Mucosa of stomach (tissue), 1 donor: ENCODE data around the gene MYRIP.
"Not testable (repeated sequence)": the region's sequence is repeated elsewhere in the genome, so short reads cannot be mapped to it uniquely, and the experiment has no call there.

Source experiments
- H3K27me3 ChIP-seq: one replicate; pipeline ENCODE4 v1.7.0; 2013; ENCODE audit warnings: mild to moderate bottlenecking, low read length; ENCODE audit not compliant: control insufficient read depth, insufficient read depth
- H3K36me3 ChIP-seq: one replicate; pipeline ENCODE4 v1.7.0; 2013; ENCODE audit warnings: low read length; ENCODE audit not compliant: control insufficient read depth, insufficient read depth
- H3K4me1 ChIP-seq: one replicate; pipeline ENCODE4 v1.7.0; 2013; ENCODE audit warnings: mild to moderate bottlenecking, low read length; ENCODE audit not compliant: control insufficient read depth, insufficient read depth
- H3K4me3 ChIP-seq: one replicate; pipeline ENCODE4 v1.7.0; 2013; ENCODE audit warnings: low read length
- H3K9ac ChIP-seq: one replicate; pipeline ENCODE4 v1.7.0; 2013; ENCODE audit warnings: mild to moderate bottlenecking, low read length, moderate library complexity
- H3K9me3 ChIP-seq: one replicate; pipeline ENCODE4 v1.7.0; 2013; ENCODE audit warnings: mild to moderate bottlenecking, low read length, moderate library complexity; ENCODE audit not compliant: control insufficient read depth
- donor health status: Pancreatic carcinoma.

MYRIP gene

GRCh38 chr3:40079203-40079846 lies 269.9 kb downstream of the MYRIP start:
- Histone ChIP-seq H3K36me3 (no peaks in the 10 kb centered on the region), H3K9ac (no peak overlapping the region), H3K9me3 (no peaks in the 10 kb centered on the region), H3K4me1 (no peaks in the 10 kb centered on the region), H3K27me3 (no peaks in the 10 kb centered on the region), H3K4me3 (no peak overlapping the region)

GRCh38 chr3:40079847-40080240 lies 270.4 kb downstream of the MYRIP start:
- H3K4me3 ChIP-seq, result no peak overlapping the region
- no peaks in the 10 kb centered on the region for H3K4me1 ChIP-seq
- H3K9ac ChIP-seq, result no peak overlapping the region
- H3K27me3 ChIP-seq, result no peaks in the 10 kb centered on the region
- no peaks in the 10 kb centered on the region for H3K9me3 ChIP-seq
- no peaks in the 10 kb centered on the region for H3K36me3 ChIP-seq

- H3K9ac ChIP-seq, result no peak overlapping the region
- H3K27me3 ChIP-seq, result no peaks in the 10 kb centered on the region
- H3K36me3 ChIP-seq, result no peaks in the 10 kb centered on the region
- H3K9me3 ChIP-seq, result no peaks in the 10 kb centered on the region
- no peak overlapping the region for H3K4me3 ChIP-seq
- peaks cover 14% of the 10 kb centered on the region for H3K4me1 ChIP-seq
Observed at GRCh38 chr3:40083066-40083465, 273.7 kb downstream of the MYRIP start.

- peaks cover 24% of the 10 kb centered on the region for H3K4me1 ChIP-seq
- H3K9ac ChIP-seq, H3K36me3 ChIP-seq, H3K27me3 ChIP-seq, H3K9me3 ChIP-seq, H3K4me3 ChIP-seq: not testable (repeated sequence)
Observed at GRCh38 chr3:40084424-40084823, 275.0 kb downstream of the MYRIP start.

- peaks cover 27% of the 10 kb centered on the region for H3K4me1 ChIP-seq
- H3K4me3 ChIP-seq, result no peak overlapping the region
- H3K27me3 ChIP-seq, result no peaks in the 10 kb centered on the region
- no peaks in the 10 kb centered on the region for H3K9me3 ChIP-seq
- H3K36me3 ChIP-seq, result no peaks in the 10 kb centered on the region
- H3K9ac ChIP-seq, result no peak overlapping the region
Observed at GRCh38 chr3:40086890-40087883, 277.8 kb downstream of the MYRIP start.

- no peak overlapping the region for H3K4me3 ChIP-seq
- H3K4me1 ChIP-seq, result peaks cover 34% of the 10 kb centered on the region
- H3K36me3 ChIP-seq, result no peaks in the 10 kb centered on the region
- no peaks in the 10 kb centered on the region for H3K9me3 ChIP-seq
- H3K9ac ChIP-seq, result no peak overlapping the region
- no peaks in the 10 kb centered on the region for H3K27me3 ChIP-seq
Observed at GRCh38 chr3:40088527-40089170, 279.2 kb downstream of the MYRIP start.

GRCh38 chr3:40096661-40097111 lies 287.3 kb downstream of the MYRIP start:
- Histone ChIP-seq H3K9me3 (no peaks in the 10 kb centered on the region), H3K4me3 (no peak overlapping the region), H3K4me1 (peaks cover 27% of the 10 kb centered on the region), H3K27me3 (no peaks in the 10 kb centered on the region), H3K9ac (no peak overlapping the region), H3K36me3 (no peaks in the 10 kb centered on the region)

GRCh38 chr3:40097131-40098117 lies 288.0 kb downstream of the MYRIP start:
- Histone ChIP-seq H3K9me3 (no peaks in the 10 kb centered on the region), H3K27me3 (no peaks in the 10 kb centered on the region), H3K9ac (no peak overlapping the region), H3K4me1 (peaks cover 24% of the 10 kb centered on the region), H3K4me3 (no peak overlapping the region), H3K36me3 (no peaks in the 10 kb centered on the region)

GRCh38 chr3:40098261-40098759 lies 288.9 kb downstream of the MYRIP start:
- H3K27me3 ChIP-seq, result no peaks in the 10 kb centered on the region
- no peaks in the 10 kb centered on the region for H3K36me3 ChIP-seq
- no peak overlapping the region for H3K9ac ChIP-seq
- H3K4me1 ChIP-seq, result peaks cover 28% of the 10 kb centered on the region
- H3K4me3 ChIP-seq, result no peak overlapping the region
- H3K9me3 ChIP-seq, result no peaks in the 10 kb centered on the region

GRCh38 chr3:40099871-40100270 lies 290.5 kb downstream of the MYRIP start:
- Histone ChIP-seq H3K27me3 (no peaks in the 10 kb centered on the region), H3K9ac (no peak overlapping the region), H3K36me3 (no peaks in the 10 kb centered on the region), H3K4me3 (no peak overlapping the region), H3K4me1 (peaks cover 28% of the 10 kb centered on the region), H3K9me3 (no peaks in the 10 kb centered on the region)

GRCh38 chr3:40102182-40102581 lies 292.8 kb downstream of the MYRIP start:
- H3K9ac ChIP-seq, result no peak overlapping the region
- H3K4me1 ChIP-seq, result peaks cover 21% of the 10 kb centered on the region
- H3K4me3 ChIP-seq, result no peak overlapping the region
- H3K9me3 ChIP-seq, result no peaks in the 10 kb centered on the region
- H3K27me3 ChIP-seq, result no peaks in the 10 kb centered on the region
- no peaks in the 10 kb centered on the region for H3K36me3 ChIP-seq
